Measurements from ENCODE around the gene ITPK1.

The ITPK1 gene

DNA sequence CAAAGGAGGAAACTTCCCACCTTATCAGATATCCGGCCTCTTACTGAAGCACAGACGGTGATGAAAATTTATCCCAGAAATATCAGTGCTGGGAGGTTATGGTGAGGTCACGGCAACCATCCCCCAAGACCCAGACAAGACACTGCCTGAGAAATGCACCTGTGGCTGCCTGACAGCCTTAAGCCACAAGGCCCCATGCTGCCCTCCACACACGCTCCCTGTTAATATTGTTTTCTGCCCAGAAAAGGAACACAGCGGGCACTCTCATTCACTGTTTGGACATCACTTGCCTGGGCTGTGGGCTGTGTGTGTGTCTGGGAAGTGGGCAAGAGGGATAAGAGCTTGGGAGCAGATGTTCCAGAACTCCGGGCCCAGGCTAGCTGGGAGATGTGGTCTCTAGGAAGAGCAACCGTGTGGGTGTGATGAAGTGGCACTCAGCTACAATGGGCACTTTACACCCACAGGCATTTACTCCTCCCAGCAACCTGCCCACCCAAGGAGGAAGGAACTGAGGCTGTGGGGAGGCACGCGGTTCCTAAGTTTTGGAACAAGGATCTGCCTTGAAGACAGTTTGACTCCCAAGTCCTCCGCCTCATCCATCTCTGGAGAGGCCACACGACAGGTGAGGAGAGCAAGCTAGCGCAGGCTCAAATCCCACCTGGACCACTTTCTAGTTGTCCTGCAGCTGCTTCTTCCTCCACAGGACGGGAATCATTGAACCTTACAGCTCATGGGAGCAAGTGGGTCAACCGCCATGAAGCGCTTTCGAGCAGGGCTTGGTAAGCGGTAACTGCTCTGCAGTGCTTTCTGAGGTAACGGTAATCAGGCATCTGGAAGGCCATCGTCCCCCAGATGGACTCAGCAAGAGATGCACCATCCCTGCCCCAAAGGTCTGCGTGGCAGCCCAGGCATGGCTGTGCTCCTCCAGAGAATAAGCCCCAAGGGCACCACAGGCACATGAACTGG lies 101.4 kb downstream of the ITPK1 start:
- no peaks in the 10 kb centered on the region for H3K4me1 ChIP-seq (ENCODE audit: control insufficient read depth, insufficient read depth, low read length, poor library complexity, severe bottlenecking)
- no peaks in the 10 kb centered on the region for H3K27me3 ChIP-seq (replicated peaks; ENCODE audit: control insufficient read depth, insufficient read depth, low read length, poor library complexity, severe bottlenecking)
- no peak overlapping the region for H3K27ac ChIP-seq (ENCODE audit: insufficient read depth, low read length, poor library complexity, severe bottlenecking)
- DNase-seq, result no peak
- no peaks in the 10 kb centered on the region for H3K9me3 ChIP-seq (ENCODE audit: control insufficient read depth, low read length)
- H3K4me3 ChIP-seq (ENCODE audit: insufficient read depth, low read depth, low read length, poor library complexity, severe bottlenecking), result no peak overlapping the region
- peaks cover 4% of the 10 kb centered on the region for H3K36me3 ChIP-seq (ENCODE audit: control insufficient read depth, insufficient read depth, low read length)

DNA sequence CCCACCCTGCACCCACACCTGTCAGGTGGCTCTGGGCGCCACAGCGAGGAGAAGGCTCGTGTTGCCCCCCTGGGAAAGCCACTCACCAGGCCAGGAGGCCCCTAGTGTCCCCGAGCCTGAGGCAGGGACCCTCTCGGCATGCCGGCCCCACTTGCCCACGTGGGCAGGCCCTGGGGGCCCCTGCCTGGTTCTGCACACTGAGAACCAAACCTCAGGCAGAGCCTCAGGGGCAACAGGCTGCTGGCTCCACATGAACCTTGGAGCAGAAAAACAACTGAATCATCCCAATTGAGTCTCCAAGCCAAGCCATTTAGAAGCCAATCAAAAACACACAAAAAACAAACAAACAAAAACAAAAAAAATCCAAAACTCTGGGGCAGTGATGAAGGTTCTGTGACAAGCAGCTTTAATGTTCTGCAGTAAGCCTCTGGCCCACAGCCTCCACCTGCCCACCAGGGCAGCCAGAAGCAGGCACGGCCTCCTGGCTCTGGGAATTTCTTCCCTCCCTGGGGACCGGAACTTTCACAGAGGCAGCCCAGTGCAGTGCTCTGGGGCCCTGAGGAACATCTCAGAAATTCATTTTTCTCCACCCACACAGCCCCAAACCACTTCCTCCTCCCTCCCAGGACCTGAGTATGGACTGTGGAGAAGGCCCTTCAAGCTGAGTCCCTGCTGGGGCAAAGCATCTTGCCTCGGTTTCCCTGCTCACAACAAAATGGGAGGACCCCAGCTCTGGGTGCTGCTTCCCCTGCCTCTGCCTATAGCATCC lies 102.6 kb downstream of the ITPK1 start:
- no peaks in the 10 kb centered on the region for H3K27me3 ChIP-seq (replicated peaks; ENCODE audit: control insufficient read depth, insufficient read depth, low read length, poor library complexity, severe bottlenecking)
- no peak overlapping the region for H3K4me3 ChIP-seq (ENCODE audit: insufficient read depth, low read depth, low read length, poor library complexity, severe bottlenecking)
- no peak overlapping the region for H3K27ac ChIP-seq (ENCODE audit: insufficient read depth, low read length, poor library complexity, severe bottlenecking)
- peaks cover 4% of the 10 kb centered on the region for H3K36me3 ChIP-seq (ENCODE audit: control insufficient read depth, insufficient read depth, low read length)
- no peaks in the 10 kb centered on the region for H3K9me3 ChIP-seq (ENCODE audit: control insufficient read depth, low read length)
- no peaks in the 10 kb centered on the region for H3K4me1 ChIP-seq (ENCODE audit: control insufficient read depth, insufficient read depth, low read length, poor library complexity, severe bottlenecking)
- DNase-seq, result no peak

DNA sequence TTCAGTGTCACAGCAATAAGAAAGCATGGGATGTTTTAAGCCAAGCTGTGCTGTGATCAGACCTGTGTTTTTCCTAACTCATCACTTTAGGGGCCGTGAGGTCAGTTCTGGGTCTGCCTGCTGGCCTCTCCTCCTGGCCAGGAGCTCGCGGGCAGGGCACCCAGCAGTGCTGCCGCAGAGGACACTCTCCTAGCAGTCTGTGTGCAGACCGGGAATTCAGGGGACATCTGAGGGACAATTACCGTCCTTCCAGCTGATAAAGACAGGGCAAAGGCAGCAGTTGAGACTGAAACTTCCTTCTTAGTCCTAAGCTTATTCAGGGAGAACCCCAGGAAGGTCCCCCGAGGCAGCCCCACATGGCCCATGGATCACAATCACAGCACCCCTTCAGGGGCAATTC lies 103.2 kb downstream of the ITPK1 start:
- no peak overlapping the region for H3K27ac ChIP-seq (ENCODE audit: insufficient read depth, low read length, poor library complexity, severe bottlenecking)
- H3K9me3 ChIP-seq (ENCODE audit: control insufficient read depth, low read length), result no peaks in the 10 kb centered on the region
- H3K4me3 ChIP-seq (ENCODE audit: insufficient read depth, low read depth, low read length, poor library complexity, severe bottlenecking), result no peak overlapping the region
- H3K27me3 ChIP-seq (replicated peaks; ENCODE audit: control insufficient read depth, insufficient read depth, low read length, poor library complexity, severe bottlenecking), result no peaks in the 10 kb centered on the region
- no peak for DNase-seq
- peaks cover 4% of the 10 kb centered on the region for H3K36me3 ChIP-seq (ENCODE audit: control insufficient read depth, insufficient read depth, low read length)
- no peaks in the 10 kb centered on the region for H3K4me1 ChIP-seq (ENCODE audit: control insufficient read depth, insufficient read depth, low read length, poor library complexity, severe bottlenecking)

DNA sequence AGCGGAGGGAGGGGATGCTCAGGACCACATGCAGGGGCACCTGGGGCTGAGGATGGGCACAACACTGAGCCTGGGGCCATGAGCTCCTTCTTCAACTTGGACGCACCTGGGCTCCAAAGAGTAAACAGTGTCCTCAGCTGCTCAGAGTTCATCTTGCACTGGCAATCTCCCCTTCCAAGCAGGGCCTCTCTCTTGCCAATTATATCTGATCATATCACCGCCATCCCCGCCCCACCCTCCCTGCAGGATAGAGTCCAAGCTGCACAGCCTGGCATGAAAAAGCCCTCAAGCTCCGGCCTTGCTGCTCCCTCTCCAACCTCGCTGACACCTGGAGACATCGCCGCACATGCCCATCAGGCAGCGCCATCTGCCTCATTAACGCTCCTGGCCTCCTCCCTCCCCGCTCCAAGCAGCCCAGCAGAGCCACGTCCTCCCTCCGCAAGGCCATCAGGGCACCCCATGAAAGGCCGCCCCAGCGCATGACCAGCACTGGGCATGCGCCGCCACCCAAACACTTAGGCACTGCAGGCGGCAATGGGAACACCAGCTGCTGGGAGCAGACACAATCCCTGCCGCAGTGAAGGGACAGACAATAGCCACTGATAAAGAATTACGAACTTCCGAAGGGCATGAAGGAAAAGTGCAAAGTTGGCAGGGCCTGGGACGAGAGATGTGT lies 103.9 kb downstream of the ITPK1 start:
- no peak for DNase-seq
- Histone ChIP-seq H3K4me1 (ENCODE audit: control insufficient read depth, insufficient read depth, low read length, poor library complexity, severe bottlenecking) (no peaks in the 10 kb centered on the region), H3K4me3 (ENCODE audit: insufficient read depth, low read depth, low read length, poor library complexity, severe bottlenecking) (no peak overlapping the region), H3K9me3 (ENCODE audit: control insufficient read depth, low read length) (no peaks in the 10 kb centered on the region), H3K27me3 (replicated peaks; ENCODE audit: control insufficient read depth, insufficient read depth, low read length, poor library complexity, severe bottlenecking) (no peaks in the 10 kb centered on the region), H3K27ac (ENCODE audit: insufficient read depth, low read length, poor library complexity, severe bottlenecking) (no peak overlapping the region), H3K36me3 (ENCODE audit: control insufficient read depth, insufficient read depth, low read length) (peaks cover 4% of the 10 kb centered on the region)

DNA sequence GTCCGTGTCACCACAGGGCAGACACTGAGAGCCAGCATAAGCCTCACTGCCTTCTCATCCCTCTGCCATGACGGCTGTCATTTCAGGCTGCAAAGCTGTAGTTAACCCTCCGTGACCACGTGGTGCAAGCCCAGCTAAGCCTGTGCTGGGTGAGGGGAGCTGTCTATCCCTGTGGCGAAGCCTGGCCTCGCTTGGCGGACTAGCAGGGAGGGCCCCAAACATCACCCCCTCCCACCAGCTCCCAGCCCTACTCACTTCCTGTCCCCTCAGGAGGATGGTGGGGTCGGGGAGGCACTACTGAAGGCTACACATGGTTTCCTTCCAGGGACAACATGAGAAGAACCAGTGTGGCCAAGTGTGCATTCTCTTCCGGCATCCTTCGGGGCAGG lies 104.6 kb downstream of the ITPK1 start:
- Histone ChIP-seq H3K4me3 (ENCODE audit: insufficient read depth, low read depth, low read length, poor library complexity, severe bottlenecking) (no peak overlapping the region), H3K36me3 (ENCODE audit: control insufficient read depth, insufficient read depth, low read length) (no peaks in the 10 kb centered on the region), H3K9me3 (ENCODE audit: control insufficient read depth, low read length) (no peaks in the 10 kb centered on the region), H3K27ac (ENCODE audit: insufficient read depth, low read length, poor library complexity, severe bottlenecking) (no peak overlapping the region), H3K4me1 (ENCODE audit: control insufficient read depth, insufficient read depth, low read length, poor library complexity, severe bottlenecking) (no peaks in the 10 kb centered on the region), H3K27me3 (replicated peaks; ENCODE audit: control insufficient read depth, insufficient read depth, low read length, poor library complexity, severe bottlenecking) (no peaks in the 10 kb centered on the region)
- DNase-seq, result no peak

DNA sequence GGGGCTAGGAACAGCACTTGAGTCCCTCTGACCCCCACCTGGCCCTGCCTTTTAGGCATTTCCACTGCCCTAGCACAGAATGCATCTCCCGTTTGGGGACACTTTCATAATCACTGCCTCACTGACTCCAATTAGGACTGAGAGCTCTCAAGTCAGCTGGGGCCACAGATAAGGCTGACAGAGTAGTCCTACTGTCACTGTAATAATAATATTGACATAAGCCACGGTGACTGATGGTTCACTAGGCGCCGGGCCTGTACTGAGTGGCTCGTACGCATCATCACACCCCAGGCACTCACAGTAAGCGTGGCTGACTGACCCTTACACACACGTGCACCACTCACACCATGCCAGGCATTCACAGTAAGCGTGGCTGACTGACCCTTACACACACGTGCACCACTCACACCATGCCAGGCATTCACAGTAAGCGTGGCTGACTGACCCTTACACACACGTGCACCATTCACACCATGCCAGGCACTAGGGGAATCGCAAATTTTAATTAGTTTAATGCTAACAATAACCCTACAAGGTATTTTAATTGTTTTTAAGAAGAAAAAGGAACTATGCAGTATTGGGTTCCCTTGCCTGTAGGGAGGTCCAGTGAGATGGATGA lies 105.1 kb downstream of the ITPK1 start:
- Histone ChIP-seq H3K36me3 (ENCODE audit: control insufficient read depth, insufficient read depth, low read length) (no peaks in the 10 kb centered on the region), H3K27ac (ENCODE audit: insufficient read depth, low read length, poor library complexity, severe bottlenecking) (no peak overlapping the region), H3K4me1 (ENCODE audit: control insufficient read depth, insufficient read depth, low read length, poor library complexity, severe bottlenecking) (no peaks in the 10 kb centered on the region), H3K4me3 (ENCODE audit: insufficient read depth, low read depth, low read length, poor library complexity, severe bottlenecking) (no peak overlapping the region), H3K27me3 (replicated peaks; ENCODE audit: control insufficient read depth, insufficient read depth, low read length, poor library complexity, severe bottlenecking) (no peaks in the 10 kb centered on the region), H3K9me3 (ENCODE audit: control insufficient read depth, low read length) (no peaks in the 10 kb centered on the region)
- no peak for DNase-seq

DNA sequence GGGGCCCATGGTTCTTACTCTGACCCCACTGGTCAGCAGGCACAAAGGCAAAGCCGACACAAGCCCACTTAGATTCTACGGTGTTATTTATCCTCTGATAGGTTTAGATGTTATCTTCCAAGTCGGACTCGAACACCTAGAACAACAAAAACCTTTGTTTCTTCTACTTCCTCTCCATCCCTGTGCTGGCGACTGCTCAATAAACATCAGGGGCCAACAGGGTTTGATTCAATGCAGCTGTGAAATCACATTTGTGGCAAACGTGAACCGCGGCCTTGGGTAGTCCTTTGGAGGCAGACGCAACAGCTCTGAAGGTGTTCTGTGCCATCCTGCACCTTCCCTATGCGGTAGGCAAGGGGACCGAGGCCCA lies 105.6 kb downstream of the ITPK1 start:
- Histone ChIP-seq H3K4me1 (ENCODE audit: control insufficient read depth, insufficient read depth, low read length, poor library complexity, severe bottlenecking) (no peaks in the 10 kb centered on the region), H3K27me3 (replicated peaks; ENCODE audit: control insufficient read depth, insufficient read depth, low read length, poor library complexity, severe bottlenecking) (no peaks in the 10 kb centered on the region), H3K4me3 (ENCODE audit: insufficient read depth, low read depth, low read length, poor library complexity, severe bottlenecking) (no peak overlapping the region), H3K36me3 (ENCODE audit: control insufficient read depth, insufficient read depth, low read length) (no peaks in the 10 kb centered on the region), H3K9me3 (ENCODE audit: control insufficient read depth, low read length) (no peaks in the 10 kb centered on the region), H3K27ac (ENCODE audit: insufficient read depth, low read length, poor library complexity, severe bottlenecking) (no peak overlapping the region)
- no peak for DNase-seq

DNA sequence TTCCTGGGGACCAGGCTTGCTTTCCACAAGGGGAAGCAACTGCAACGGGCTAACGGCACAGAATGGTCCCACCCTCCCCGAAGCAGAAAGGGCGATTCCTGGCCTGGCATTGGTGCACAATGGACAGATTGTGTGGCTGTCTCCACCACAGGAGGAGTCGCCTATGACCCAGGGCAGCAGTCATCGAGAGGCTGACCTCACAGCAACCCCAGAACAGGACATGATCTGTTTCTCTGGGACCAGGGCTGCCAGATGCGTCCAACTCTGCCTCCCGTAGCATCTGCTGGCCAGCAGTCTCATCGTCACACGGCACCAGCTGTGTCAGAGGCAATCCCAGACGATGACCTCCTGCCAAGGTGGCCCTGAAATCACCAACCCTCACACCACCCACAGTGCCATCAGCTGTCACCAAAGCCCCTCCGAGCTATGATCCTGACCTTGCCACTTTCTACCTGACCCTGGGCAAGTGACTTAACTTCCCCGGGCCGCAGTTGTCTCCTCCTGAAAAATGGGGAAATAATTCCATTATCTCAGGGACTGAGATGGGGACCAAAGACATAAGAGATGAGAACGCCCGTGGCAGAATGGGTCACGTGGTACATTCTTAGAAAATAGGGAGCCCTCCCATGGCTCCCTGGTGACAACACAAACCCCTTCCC lies 106.1 kb downstream of the ITPK1 start:
- H3K27me3 ChIP-seq (replicated peaks; ENCODE audit: control insufficient read depth, insufficient read depth, low read length, poor library complexity, severe bottlenecking), result no peaks in the 10 kb centered on the region
- H3K4me1 ChIP-seq (ENCODE audit: control insufficient read depth, insufficient read depth, low read length, poor library complexity, severe bottlenecking), result no peaks in the 10 kb centered on the region
- H3K4me3 ChIP-seq (ENCODE audit: insufficient read depth, low read depth, low read length, poor library complexity, severe bottlenecking), result no peak overlapping the region
- H3K9me3 ChIP-seq (ENCODE audit: control insufficient read depth, low read length), result no peaks in the 10 kb centered on the region
- H3K27ac ChIP-seq (ENCODE audit: insufficient read depth, low read length, poor library complexity, severe bottlenecking), result no peak overlapping the region
- no peaks in the 10 kb centered on the region for H3K36me3 ChIP-seq (ENCODE audit: control insufficient read depth, insufficient read depth, low read length)
- DNase-seq, result no peak

DNA sequence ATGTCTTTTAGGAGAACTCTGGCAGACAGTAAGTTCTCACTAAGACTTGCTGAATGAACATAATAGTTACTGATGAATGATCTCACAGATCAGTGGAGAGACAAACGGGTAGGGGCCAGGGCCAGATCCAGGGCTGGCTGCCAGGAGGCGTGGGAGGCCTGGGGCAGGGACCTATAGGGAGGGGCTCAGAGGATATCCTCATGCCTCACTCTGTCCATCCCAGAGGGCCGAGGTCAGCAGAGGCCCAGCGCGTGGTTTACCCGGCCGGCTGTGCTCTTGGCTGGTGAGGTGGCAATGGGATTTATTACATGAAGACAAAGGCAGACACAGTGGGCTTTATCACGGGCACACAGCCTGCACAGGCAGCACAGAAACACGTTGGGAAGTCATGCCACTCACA lies 107.3 kb downstream of the ITPK1 start:
- Histone ChIP-seq H3K4me1 (ENCODE audit: control insufficient read depth, insufficient read depth, low read length, poor library complexity, severe bottlenecking) (no peaks in the 10 kb centered on the region), H3K36me3 (ENCODE audit: control insufficient read depth, insufficient read depth, low read length) (no peaks in the 10 kb centered on the region), H3K27ac (ENCODE audit: insufficient read depth, low read length, poor library complexity, severe bottlenecking) (no peak overlapping the region), H3K9me3 (ENCODE audit: control insufficient read depth, low read length) (no peaks in the 10 kb centered on the region), H3K27me3 (replicated peaks; ENCODE audit: control insufficient read depth, insufficient read depth, low read length, poor library complexity, severe bottlenecking) (no peaks in the 10 kb centered on the region), H3K4me3 (ENCODE audit: insufficient read depth, low read depth, low read length, poor library complexity, severe bottlenecking) (no peak overlapping the region)
- DNase-seq, result no peak

Data from effector memory CD4-positive, alpha-beta T cell (primary cell).